Breast epithelium (tissue), 4 donors: ENCODE results near the gene ASB17. TPM values are rescaled to one million over a fixed set of nuclear protein-coding genes. Genes with fewer than 3 reads are reported as not detected.

Experiments
- DNase-seq, 2 donors: peaks; one replicate each; pipeline ENCODE4 v3.0.0-alpha.2; 2019; ENCODE audit warnings: low spot score in 2 of 2
- H3K27ac ChIP-seq, 2 donors: fragments of 200-600 bp; sonication (generic) in 1 of 2; one replicate each; pipeline ENCODE4 v1.5.1; 2016 to 2019; ENCODE audit warnings: mild to moderate bottlenecking in 1 of 2
- H3K27me3 ChIP-seq, 2 donors: fragments of 200-600 bp; sonication (generic) in 1 of 2; one replicate each; pipeline versions ENCODE4 v1.5.1 to v1.6.0; 2017 to 2019; ENCODE audit warnings: control low read depth in 1 of 2, mild to moderate bottlenecking in 1 of 2
- H3K36me3 ChIP-seq: fragments of 200-600 bp; one replicate; pipeline ENCODE4 v1.5.1; 2019
- H3K4me1 ChIP-seq, 2 donors: fragments of 200-600 bp; sonication (generic); one replicate each; pipeline ENCODE4 v1.5.1; 2016 to 2019; ENCODE audit warnings: control low read depth in 1 of 2
- H3K4me3 ChIP-seq, 3 donors: fragments of 200-600 bp; sonication (generic); 1 replicate in 2 of 3; 2 replicates in 1 of 3; pipeline ENCODE4 v1.5.1; 2016 to 2019; ENCODE audit warnings: mild to moderate bottlenecking in 3 of 3, moderate library complexity in 2 of 3
- H3K9me3 ChIP-seq, 2 donors: fragments of 200-600 bp; sonication (generic) in 1 of 2; one replicate each; pipeline ENCODE4 v1.5.1; 2016 to 2019; ENCODE audit warnings: control low read depth in 1 of 2
- POLR2A ChIP-seq: fragments of 450-650 bp; IDR thresholded peaks from one replicate; pipeline ENCODE4 v1.6.1; 2016; ENCODE audit warnings: antibody characterized with exemption, mild to moderate bottlenecking, moderate library complexity
- POLR2AphosphoS5 ChIP-seq, 3 donors: sonication (generic); formaldehyde crosslinking; IDR thresholded peaks; one replicate each; pipeline ENCODE4 v1.6.1; 2017; ENCODE audit warnings: antibody characterized with exemption in 3 of 3
- intact Hi-C: fragments of 100-400 bp; cut with DNase I; formaldehyde crosslinking; loops from one replicate; pipeline ENCODE4 v1.15.1; 2023; ENCODE audit warnings: low total_unique reads
- total RNA-seq, 3 donors: library from RNA; depleted of rRNA; stranded (reverse); fragments of >200 nt; gene quantifications; one replicate each; pipeline ENCODE4 v1.1.0, GENCODE V29; 2016
- TF ChIP-seq, protein P1 (sequence below), 3 donors: fragments of 450-650 bp; IDR thresholded peaks; one replicate each; pipeline ENCODE4 v1.5.1; 2016 to 2017; ENCODE audit warnings: antibody characterized with exemption in 3 of 3, mild to moderate bottlenecking in 3 of 3, moderate library complexity in 3 of 3

Gene ASB17
- total RNA-seq, 3 donors from 2014 or later, result not detected

DNA sequence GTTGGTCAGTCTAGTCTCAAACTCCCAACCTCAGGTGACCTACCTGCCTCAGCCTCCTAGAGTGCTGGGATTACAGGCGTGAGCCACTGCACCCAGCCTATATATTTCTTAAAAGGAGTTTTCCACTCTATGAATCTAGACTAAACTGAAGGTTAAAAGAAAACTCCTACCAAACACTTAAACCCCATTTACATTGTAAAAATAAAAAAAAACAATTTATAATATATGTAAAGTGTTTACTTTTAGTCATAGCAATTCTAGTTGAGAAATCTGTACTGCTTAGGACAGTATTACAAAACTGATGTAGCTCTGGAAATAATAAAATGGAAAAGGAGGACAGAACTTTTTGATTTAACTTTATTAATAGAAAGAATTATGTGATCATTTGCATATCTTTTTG lies 9.5 kb downstream of the ASB17 start:
- DNase-seq, result no peak
- intact Hi-C loops, result no loop called here
- no peaks in the 10 kb centered on the region for H3K9me3 ChIP-seq
- no peaks in the 10 kb centered on the region for H3K36me3 ChIP-seq
- H3K4me3 ChIP-seq, result no peak overlapping the region
- H3K4me1 ChIP-seq, result no peaks in the 10 kb centered on the region
- TF ChIP-seq POLR2A (no peak), POLR2AphosphoS5 (IDR thresholded peaks at IDR 0.05) (no peak)
- TF ChIP-seq, protein P1, sequence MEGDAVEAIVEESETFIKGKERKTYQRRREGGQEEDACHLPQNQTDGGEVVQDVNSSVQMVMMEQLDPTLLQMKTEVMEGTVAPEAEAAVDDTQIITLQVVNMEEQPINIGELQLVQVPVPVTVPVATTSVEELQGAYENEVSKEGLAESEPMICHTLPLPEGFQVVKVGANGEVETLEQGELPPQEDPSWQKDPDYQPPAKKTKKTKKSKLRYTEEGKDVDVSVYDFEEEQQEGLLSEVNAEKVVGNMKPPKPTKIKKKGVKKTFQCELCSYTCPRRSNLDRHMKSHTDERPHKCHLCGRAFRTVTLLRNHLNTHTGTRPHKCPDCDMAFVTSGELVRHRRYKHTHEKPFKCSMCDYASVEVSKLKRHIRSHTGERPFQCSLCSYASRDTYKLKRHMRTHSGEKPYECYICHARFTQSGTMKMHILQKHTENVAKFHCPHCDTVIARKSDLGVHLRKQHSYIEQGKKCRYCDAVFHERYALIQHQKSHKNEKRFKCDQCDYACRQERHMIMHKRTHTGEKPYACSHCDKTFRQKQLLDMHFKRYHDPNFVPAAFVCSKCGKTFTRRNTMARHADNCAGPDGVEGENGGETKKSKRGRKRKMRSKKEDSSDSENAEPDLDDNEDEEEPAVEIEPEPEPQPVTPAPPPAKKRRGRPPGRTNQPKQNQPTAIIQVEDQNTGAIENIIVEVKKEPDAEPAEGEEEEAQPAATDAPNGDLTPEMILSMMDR (IDR thresholded peaks at IDR 0.05), result no peak
- no peak overlapping the region for H3K27ac ChIP-seq
- H3K27me3 ChIP-seq, result no peaks in the 10 kb centered on the region

DNA sequence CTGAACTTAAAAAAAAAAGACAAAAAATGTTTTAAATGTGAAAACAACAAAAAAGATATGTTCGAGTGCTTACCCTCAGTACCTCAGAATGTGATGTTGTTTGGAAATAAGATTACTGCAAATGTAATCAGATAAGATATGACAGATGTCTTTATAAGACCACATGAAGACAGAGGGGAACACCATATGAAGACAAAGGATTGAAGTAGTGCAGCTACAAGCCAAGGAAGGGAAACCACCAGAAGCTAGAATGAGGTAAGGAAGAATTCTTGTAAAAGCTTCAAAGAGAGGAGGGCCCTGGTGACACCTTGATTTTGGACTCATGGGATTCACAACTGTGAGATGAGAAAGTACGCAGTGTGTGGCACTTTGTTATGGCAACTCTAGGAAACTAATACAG lies 15.4 kb downstream of the ASB17 start:
- no peaks in the 10 kb centered on the region for H3K27me3 ChIP-seq
- no peak overlapping the region for H3K4me3 ChIP-seq
- no peak for DNase-seq
- H3K9me3 ChIP-seq, result no peaks in the 10 kb centered on the region
- no peak overlapping the region for H3K27ac ChIP-seq
- no peaks in the 10 kb centered on the region for H3K4me1 ChIP-seq
- no peaks in the 10 kb centered on the region for H3K36me3 ChIP-seq
- intact Hi-C loops, result no loop called here
- TF ChIP-seq, protein P1 (IDR thresholded peaks at IDR 0.05), result no peak
- TF ChIP-seq POLR2AphosphoS5 (IDR thresholded peaks at IDR 0.05), result no peak
- TF ChIP-seq POLR2A, result no peak

DNA sequence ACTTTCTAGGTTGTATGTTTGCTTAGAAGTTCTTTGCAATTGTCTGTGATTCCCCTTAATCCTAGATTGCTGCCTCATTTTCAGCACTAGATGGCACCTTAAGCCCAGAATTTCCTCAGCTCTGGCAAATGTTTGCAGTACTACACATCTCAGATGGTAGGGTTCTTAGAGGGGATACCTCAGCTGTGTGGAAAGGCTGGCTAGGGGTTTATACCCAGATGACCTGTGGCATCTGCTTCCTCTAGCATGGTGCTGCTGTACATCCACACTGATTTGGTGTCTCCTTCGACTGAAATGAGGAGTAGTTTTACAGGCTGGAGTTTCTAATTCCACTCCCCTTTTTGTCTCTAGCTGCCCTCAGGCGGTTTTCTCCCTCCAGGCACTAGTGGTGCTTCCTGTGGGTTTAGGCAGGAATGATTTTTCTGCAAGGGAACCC lies 23.5 kb downstream of the ASB17 start:
- Histone ChIP-seq H3K4me3 (no peak overlapping the region), H3K36me3 (no peaks in the 10 kb centered on the region), H3K27me3 (no peaks in the 10 kb centered on the region), H3K27ac (no peak overlapping the region), H3K4me1 (no peaks in the 10 kb centered on the region), H3K9me3 (peaks cover 0 to 14% of the 10 kb centered on the region in 2 donors)
- TF ChIP-seq POLR2A (no peak), POLR2AphosphoS5 (IDR thresholded peaks at IDR 0.05) (no peak)
- TF ChIP-seq, protein P1 (IDR thresholded peaks at IDR 0.05), result no peak
- intact Hi-C loops, result loop anchor here (5.0 kb wide), 1 partner anchor 1214 kb away; no protein-coding TSS in a partner anchor
- DNase-seq, result no peak

DNA sequence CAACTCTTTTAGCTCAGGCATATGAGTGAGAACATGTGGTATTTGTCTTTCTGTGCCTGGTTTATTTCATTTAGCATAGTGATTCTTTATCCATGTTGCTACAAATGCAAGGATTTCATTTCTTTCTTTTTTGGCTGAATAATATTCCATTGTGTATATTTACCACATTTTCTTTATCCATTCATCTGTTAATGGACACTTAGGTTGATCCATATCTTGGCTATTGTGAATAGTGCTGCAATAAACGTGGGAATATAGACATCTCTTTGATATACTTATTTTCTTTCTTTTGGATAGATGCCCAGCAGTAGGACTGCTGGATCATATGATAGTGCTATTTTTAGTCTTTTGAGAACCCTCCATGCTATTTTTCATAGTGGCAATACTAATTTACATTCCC lies 30.8 kb downstream of the ASB17 start:
- no peak for DNase-seq
- TF ChIP-seq POLR2AphosphoS5 (IDR thresholded peaks at IDR 0.05) (no peak), POLR2A (no peak)
- TF ChIP-seq, protein P1 (IDR thresholded peaks at IDR 0.05), result no peak
- peaks cover 0 to 5% of the 10 kb centered on the region in 2 donors for H3K9me3 ChIP-seq
- H3K27me3 ChIP-seq, result no peaks in the 10 kb centered on the region
- intact Hi-C loops, result no loop called here
- no peak overlapping the region for H3K4me3 ChIP-seq
- no peak overlapping the region for H3K27ac ChIP-seq
- no peaks in the 10 kb centered on the region for H3K4me1 ChIP-seq
- no peaks in the 10 kb centered on the region for H3K36me3 ChIP-seq

DNA sequence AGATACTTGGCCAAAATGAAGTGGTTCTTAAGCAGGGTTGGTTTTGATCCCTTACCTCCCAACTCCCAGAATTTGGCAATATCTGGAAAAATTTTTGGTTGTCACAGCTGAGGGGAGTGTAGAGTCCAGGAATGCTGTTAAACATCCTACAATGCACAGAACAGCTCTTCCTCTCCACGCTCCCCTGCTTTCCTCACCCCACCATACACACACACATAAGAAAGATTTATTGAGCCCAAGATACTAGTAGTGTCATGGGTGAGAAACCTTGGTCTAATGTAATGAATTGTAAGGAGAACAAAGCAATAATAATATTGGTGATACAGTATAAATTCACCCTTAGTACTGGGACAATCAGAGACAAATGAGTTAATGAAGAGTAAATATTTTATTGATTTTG lies 47.8 kb downstream of the ASB17 start:
- no peaks in the 10 kb centered on the region for H3K27me3 ChIP-seq
- intact Hi-C loops, result no loop called here
- no peak for DNase-seq

More for the DNA sequence above, 47.8 kb downstream of the ASB17 start:
- no peaks in the 10 kb centered on the region for H3K4me1 ChIP-seq
- H3K27ac ChIP-seq, result no peak overlapping the region
- H3K36me3 ChIP-seq, result no peaks in the 10 kb centered on the region
- TF ChIP-seq POLR2A (no peak), POLR2AphosphoS5 (IDR thresholded peaks at IDR 0.05) (no peak)
- TF ChIP-seq, protein P1 (IDR thresholded peaks at IDR 0.05), result no peak
- no peak overlapping the region for H3K4me3 ChIP-seq
- H3K9me3 ChIP-seq, result no peaks in the 10 kb centered on the region
